H1 (cell line): Measurements from ENCODE around the gene AMPD1. TPM values are rescaled to one million over a fixed set of nuclear protein-coding genes. Genes with fewer than 3 reads are reported as not detected.

Experiments
- CTCF ChIA-PET: fragments of 300-600 bp; sonication (Branson Sonifier 250); formaldehyde crosslinking; loops from one replicate; lab custom pipeline; 2021; ENCODE audit not compliant: partially characterized antibody; lab: Charles Lee
- POLR2A ChIA-PET: fragments of 300-600 bp; sonication (Branson Sonifier 250); formaldehyde crosslinking; loops from one replicate; lab custom pipeline; 2021; ENCODE audit warnings: inconsistent platforms; ENCODE audit not compliant: partially characterized antibody; lab: Charles Lee
- DNase-seq, 2 experiments: peaks; one replicate each; pipeline versions ENCODE4 v3.0.0 to v3.0.0-alpha.2; 2010 to 2022; ENCODE audit warnings: low spot score in 2 of 2, low read depth in 1 of 2, mixed read lengths in 1 of 2
- FAIRE-seq: peaks from 2 replicates; lab custom pipeline; 2011; peaks lifted over from hg19 to GRCh38; lab: Jason Lieb, UNC
- H2AFZ ChIP-seq: 2 replicates; pipeline ENCODE4 v1.8.1; 2012; ENCODE audit warnings: low read length, inconsistent platforms
- H2AK5ac ChIP-seq: 2 replicates; pipeline ENCODE4 v1.6.1; 2013; ENCODE audit warnings: low read depth, low read length
- H2BK120ac ChIP-seq: replicated peaks from 2 replicates; pipeline ENCODE3; 2013; ENCODE audit warnings: low read depth, low read length, inconsistent platforms
- H2BK12ac ChIP-seq: 2 replicates; pipeline ENCODE4 v1.6.1; 2013; ENCODE audit warnings: low read depth, low read length
- H2BK15ac ChIP-seq: 2 replicates; pipeline ENCODE4 v1.6.1; 2013; ENCODE audit warnings: low read length
- H2BK20ac ChIP-seq: 2 replicates; pipeline ENCODE4 v1.6.1; 2013; ENCODE audit warnings: low read length
- H2BK5ac ChIP-seq: 2 replicates; pipeline ENCODE4 v1.6.1; 2013; ENCODE audit warnings: low read depth, low read length
- H3K14ac ChIP-seq: 2 replicates; pipeline ENCODE4 v1.6.1; 2013; ENCODE audit warnings: inconsistent platforms; ENCODE audit not compliant: insufficient read length
- H3K18ac ChIP-seq: 2 replicates; pipeline ENCODE4 v1.6.1; 2013; ENCODE audit warnings: low read length; ENCODE audit errors: extremely low read depth
- H3K23ac ChIP-seq: 2 replicates; pipeline ENCODE4 v1.6.1; 2013; ENCODE audit warnings: inconsistent platforms; ENCODE audit not compliant: insufficient read length
- H3K23me2 ChIP-seq: 2 replicates; pipeline ENCODE4 v1.6.1; 2013; ENCODE audit warnings: low read depth, low read length
- H3K27ac ChIP-seq: 2 replicates; pipeline ENCODE4 v1.6.1; 2011; ENCODE audit warnings: low read depth, low read length, inconsistent platforms
- H3K27me3 ChIP-seq, 4 experiments: replicated peaks in 1 of 4; 1 replicate in 1 of 4; 2 replicates in 3 of 4; pipeline versions ENCODE4 v1.6.1 to v1.8.1; 2011 to 2013; ENCODE audit warnings: low read length in 3 of 4, mild to moderate bottlenecking in 3 of 4, inconsistent platforms in 2 of 4, mixed read lengths in 2 of 4, moderate library complexity in 1 of 4; ENCODE audit not compliant: control insufficient read depth in 3 of 4, insufficient read depth in 3 of 4; ENCODE audit errors: extremely low read depth in 1 of 4
- H3K36me3 ChIP-seq, 4 experiments: 2 replicates each; pipeline versions ENCODE4 v1.6.1 to v1.8.1; 2011 to 2013; ENCODE audit warnings: mild to moderate bottlenecking in 4 of 4, low read length in 3 of 4, moderate library complexity in 2 of 4, control low read depth in 1 of 4, inconsistent platforms in 1 of 4; ENCODE audit not compliant: insufficient read depth in 4 of 4, control insufficient read depth in 2 of 4
- H3K4ac ChIP-seq: replicated peaks from 2 replicates; pipeline ENCODE3; 2013; ENCODE audit warnings: low read length, low read depth, mixed read lengths, inconsistent platforms; ENCODE audit not compliant: insufficient read length
- H3K4me1 ChIP-seq, 4 experiments: replicated peaks in 1 of 4; 1 replicate in 1 of 4; 2 replicates in 3 of 4; pipeline versions ENCODE4 v1.6.1 to v1.8.1; 2011 to 2013; ENCODE audit warnings: low read length in 3 of 4, inconsistent platforms in 2 of 4, mixed read lengths in 1 of 4; ENCODE audit not compliant: insufficient read depth in 4 of 4, control insufficient read depth in 3 of 4
- H3K4me2 ChIP-seq, 2 experiments: 2 replicates each; pipeline versions ENCODE4 v1.6.1 to v1.8.1; 2011 to 2013; ENCODE audit warnings: low read depth in 2 of 2, low read length in 2 of 2, control low read depth in 1 of 2, inconsistent platforms in 1 of 2, mild to moderate bottlenecking in 1 of 2; ENCODE audit not compliant: insufficient read depth in 1 of 2
- H3K4me3 ChIP-seq, 4 experiments: fragments of 200-600, 300-600 bp in 1 of 4; sonication (generic), shearing (Covaris generic), sonication (Bioruptor Twin) in 1 of 4; 2 replicates each; pipeline versions ENCODE4 v1.5.1 to v1.8.1; 2011 to 2016; ENCODE audit warnings: low read length in 4 of 4, low read depth in 3 of 4, control low read depth in 2 of 4, inconsistent platforms in 2 of 4, mild to moderate bottlenecking in 2 of 4, mixed read lengths in 1 of 4, moderate library complexity in 1 of 4; ENCODE audit not compliant: insufficient read depth in 2 of 4; ENCODE audit errors: extremely low read depth in 1 of 4
- H3K56ac ChIP-seq: replicated peaks from 2 replicates; pipeline ENCODE3; 2013; ENCODE audit warnings: low read depth, mild to moderate bottlenecking, mixed read lengths, low read length, inconsistent platforms; ENCODE audit not compliant: insufficient read length
- H3K79me1 ChIP-seq: 2 replicates; pipeline ENCODE4 v1.6.1; 2013; ENCODE audit warnings: low read depth, low read length, control low read depth
- H3K79me2 ChIP-seq, 2 experiments: 2 replicates each; pipeline versions ENCODE4 v1.6.1 to v1.8.1; 2012 to 2013; ENCODE audit warnings: low read length in 2 of 2, mild to moderate bottlenecking in 2 of 2, inconsistent platforms in 1 of 2; ENCODE audit not compliant: insufficient read depth in 2 of 2, control insufficient read depth in 1 of 2
- H3K9ac ChIP-seq, 4 experiments: replicated peaks in 1 of 4; 1 replicate in 1 of 4; 2 replicates in 3 of 4; pipeline versions ENCODE4 v1.6.1 to v1.8.1; 2011 to 2013; ENCODE audit warnings: low read depth in 3 of 4, low read length in 3 of 4, control low read depth in 2 of 4, mild to moderate bottlenecking in 2 of 4, moderate library complexity in 2 of 4, inconsistent platforms in 1 of 4; ENCODE audit errors: extremely low read depth in 1 of 4
- H3K9me3 ChIP-seq, 2 experiments: 2 replicates each; pipeline versions ENCODE4 v1.6.1 to v1.8.1; 2012 to 2013; ENCODE audit warnings: mild to moderate bottlenecking in 2 of 2, moderate library complexity in 2 of 2, control low read depth in 1 of 2, inconsistent platforms in 1 of 2, low read depth in 1 of 2, low read length in 1 of 2, mixed read lengths in 1 of 2; ENCODE audit not compliant: insufficient read depth in 2 of 2
- H4K20me1 ChIP-seq, 2 experiments: replicated peaks in 1 of 2; 2 replicates each; pipeline versions ENCODE3 to v1.8.1; 2011 to 2013; ENCODE audit warnings: inconsistent platforms in 2 of 2, low read length in 2 of 2, mild to moderate bottlenecking in 1 of 2; ENCODE audit not compliant: insufficient read depth in 2 of 2, control insufficient read depth in 1 of 2
- H4K5ac ChIP-seq: 2 replicates; pipeline ENCODE4 v1.6.1; 2013; ENCODE audit warnings: low read length, low read depth, mixed read lengths, inconsistent platforms; ENCODE audit not compliant: insufficient read length
- H4K8ac ChIP-seq: 2 replicates; pipeline ENCODE4 v1.8.0; 2013; ENCODE audit warnings: mild to moderate bottlenecking, moderate library complexity, low read length, inconsistent platforms; ENCODE audit not compliant: insufficient read depth; ENCODE audit errors: extremely low read depth
- H4K91ac ChIP-seq: replicated peaks from 2 replicates; pipeline ENCODE3; 2013; ENCODE audit warnings: low read length, mixed read lengths, inconsistent platforms; ENCODE audit not compliant: insufficient read length
- WGBS, 2 experiments: shearing (Covaris generic) in 1 of 2; methylation state at CpG; one replicate each; pipeline versions ENCODE4 v1.1.6 to v1.1.7; 2013 to 2015; ENCODE audit warnings: low lambda C conversion rate in 2 of 2, mixed read lengths in 2 of 2, inconsistent platforms in 1 of 2, low coverage in 1 of 2, missing lambda C conversion rate in 1 of 2; ENCODE audit not compliant: insufficient replicate concordance in 2 of 2, insufficient coverage in 1 of 2, insufficient read length in 1 of 2; ENCODE audit errors: extremely low coverage in 1 of 2, missing lambda C conversion rate in 1 of 2; 5-methylcytosine and 5-hydroxymethylcytosine counted together
- polyA plus RNA-seq, 7 experiments: library from polyadenylated mRNA; depleted of rRNA in 3 of 7; stranded (reverse) in 5 of 7; unstranded in 2 of 7; fragments of >200 nt in 5 of 7; fragments of 200-250 nt in 2 of 7; gene quantifications; 1 replicate in 5 of 7; 2 replicates in 1 of 7; 4 replicates in 1 of 7; pipeline versions ENCODE4 v1.2.1 to v1.2.3, GENCODE V29; 2011 to 2013; ENCODE audit warnings: missing spikeins in 2 of 7, mixed read lengths in 2 of 7
- total RNA-seq: library from RNA; stranded (reverse); fragmentation: NEBNext Ultra II Directional; extraction: Animal tissue kit (Norgen Biotek cat#: 25700); gene quantifications from 2 replicates; pipeline ENCODE4 v1.2.1, GENCODE V29; 2021
- TF ChIP-seq, protein P1 (sequence below): IDR thresholded peaks from 2 replicates; pipeline ENCODE4 v1.6.1; 2012; ENCODE audit warnings: low read length, inconsistent platforms

AMPD1 gene
- total and polyA plus RNA-seq, 2 of the 8 experiments (the other 6 are each of a cell fraction or from before 2014, with no cell fraction given), result not detected

DNA sequence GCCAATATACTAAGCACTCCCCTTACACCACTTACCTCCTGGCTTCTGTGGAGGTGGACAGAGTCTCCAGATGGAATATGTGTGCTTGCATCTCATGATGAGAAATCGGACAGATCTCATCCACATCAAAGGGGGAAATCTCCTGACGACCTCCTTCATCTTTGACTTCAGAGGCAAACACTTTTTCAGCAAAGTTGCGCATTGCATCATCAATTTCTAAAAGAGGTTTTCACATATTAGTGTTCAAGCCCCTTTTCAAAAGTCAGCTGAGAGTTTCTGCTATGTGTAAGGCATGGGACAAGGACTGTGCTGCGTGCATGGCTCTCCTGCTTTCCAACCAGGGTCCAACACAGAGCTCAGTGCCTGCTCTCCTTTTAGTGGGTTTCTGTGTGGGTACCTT is 6.8 kb downstream of the AMPD1 start:
- Histone ChIP-seq H3K23ac (no peak overlapping the region), H3K9me3 (no peaks in the 10 kb centered on the region), H3K4me2 (no peak overlapping the region), H3K27ac (no peak overlapping the region; the same call in 1 of the 2 replicates), H2BK12ac (no peak overlapping the region), H2BK120ac (no peak overlapping the region), H3K18ac (no peak overlapping the region), H3K23me2 (no peaks in the 10 kb centered on the region), H4K91ac (no peak overlapping the region), H2AK5ac (no peak overlapping the region), H4K8ac (no peak overlapping the region), H3K27me3 (no peaks in the 10 kb centered on the region; a peak in 1 of 7 replicates), H2BK5ac (no peak overlapping the region), H3K79me2 (no peaks in the 10 kb centered on the region), H3K4ac (no peak overlapping the region), H4K5ac (no peak overlapping the region), H2AFZ (no peak overlapping the region), H3K79me1 (no peaks in the 10 kb centered on the region), H4K20me1 (no peaks in the 10 kb centered on the region), H3K36me3 (no peaks in the 10 kb centered on the region), H3K4me3 (no peak overlapping the region), H3K56ac (no peak overlapping the region), H3K9ac (no peak overlapping the region), H3K14ac (no peak overlapping the region), H3K4me1 (no peaks in the 10 kb centered on the region), H2BK15ac (no peak overlapping the region), H2BK20ac (no peak overlapping the region)
- FAIRE-seq (no peak), DNase-seq (no peak)
- TF ChIP-seq, protein P1, sequence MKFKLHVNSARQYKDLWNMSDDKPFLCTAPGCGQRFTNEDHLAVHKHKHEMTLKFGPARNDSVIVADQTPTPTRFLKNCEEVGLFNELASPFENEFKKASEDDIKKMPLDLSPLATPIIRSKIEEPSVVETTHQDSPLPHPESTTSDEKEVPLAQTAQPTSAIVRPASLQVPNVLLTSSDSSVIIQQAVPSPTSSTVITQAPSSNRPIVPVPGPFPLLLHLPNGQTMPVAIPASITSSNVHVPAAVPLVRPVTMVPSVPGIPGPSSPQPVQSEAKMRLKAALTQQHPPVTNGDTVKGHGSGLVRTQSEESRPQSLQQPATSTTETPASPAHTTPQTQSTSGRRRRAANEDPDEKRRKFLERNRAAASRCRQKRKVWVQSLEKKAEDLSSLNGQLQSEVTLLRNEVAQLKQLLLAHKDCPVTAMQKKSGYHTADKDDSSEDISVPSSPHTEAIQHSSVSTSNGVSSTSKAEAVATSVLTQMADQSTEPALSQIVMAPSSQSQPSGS, result no peak
- ChIA-PET CTCF (no interaction called here), POLR2A (interaction anchor here (1.4 kb wide), 1 partner anchor 29 kb away, joined by 3 read pairs; no protein-coding TSS in a partner anchor)
- WGBS, 2 experiments, result 76% methylated on average over 4 of the region's 4 CpGs; no CpG with 5 or more reads in 1 of the 2 experiments
